ENCODE data around the gene FKBP6.

DNA sequence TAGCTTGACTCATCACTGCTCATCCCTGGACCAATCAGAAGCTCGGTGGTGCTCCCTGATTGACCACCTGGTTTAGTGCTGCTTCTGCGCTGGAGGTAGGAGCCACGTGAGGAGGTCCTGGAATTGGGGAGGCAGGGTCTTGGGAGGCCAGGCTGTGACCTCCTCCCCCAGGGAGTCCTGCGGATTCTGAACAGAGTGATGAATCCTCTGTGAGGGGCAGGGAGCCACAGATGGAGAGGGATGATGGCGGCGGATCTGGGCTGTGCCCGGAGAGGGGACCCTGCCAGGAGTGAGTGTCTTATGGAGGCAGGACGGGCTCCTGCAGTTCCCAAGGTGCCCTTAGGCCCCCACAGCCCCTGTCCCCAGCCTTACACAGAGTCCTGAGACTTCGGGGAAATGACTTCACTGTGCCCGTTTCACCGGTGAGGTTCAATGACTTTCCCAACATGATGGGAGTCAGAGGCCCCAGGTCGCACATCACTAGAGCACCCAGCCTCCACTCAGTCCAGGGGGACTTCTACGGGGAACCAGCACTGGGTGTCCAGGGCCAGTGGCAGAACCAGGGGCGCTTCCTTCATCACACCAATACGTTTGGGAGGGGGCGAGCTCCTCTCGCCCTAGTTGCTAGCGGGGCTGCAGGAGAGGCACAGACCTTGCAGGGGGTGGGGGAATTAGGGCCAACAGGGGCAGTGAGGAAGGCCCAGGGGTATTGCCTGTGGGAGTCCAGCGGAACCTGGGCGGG lies 48.9 kb downstream of the FKBP6 start:
- TF ChIP-seq, protein P1, sequence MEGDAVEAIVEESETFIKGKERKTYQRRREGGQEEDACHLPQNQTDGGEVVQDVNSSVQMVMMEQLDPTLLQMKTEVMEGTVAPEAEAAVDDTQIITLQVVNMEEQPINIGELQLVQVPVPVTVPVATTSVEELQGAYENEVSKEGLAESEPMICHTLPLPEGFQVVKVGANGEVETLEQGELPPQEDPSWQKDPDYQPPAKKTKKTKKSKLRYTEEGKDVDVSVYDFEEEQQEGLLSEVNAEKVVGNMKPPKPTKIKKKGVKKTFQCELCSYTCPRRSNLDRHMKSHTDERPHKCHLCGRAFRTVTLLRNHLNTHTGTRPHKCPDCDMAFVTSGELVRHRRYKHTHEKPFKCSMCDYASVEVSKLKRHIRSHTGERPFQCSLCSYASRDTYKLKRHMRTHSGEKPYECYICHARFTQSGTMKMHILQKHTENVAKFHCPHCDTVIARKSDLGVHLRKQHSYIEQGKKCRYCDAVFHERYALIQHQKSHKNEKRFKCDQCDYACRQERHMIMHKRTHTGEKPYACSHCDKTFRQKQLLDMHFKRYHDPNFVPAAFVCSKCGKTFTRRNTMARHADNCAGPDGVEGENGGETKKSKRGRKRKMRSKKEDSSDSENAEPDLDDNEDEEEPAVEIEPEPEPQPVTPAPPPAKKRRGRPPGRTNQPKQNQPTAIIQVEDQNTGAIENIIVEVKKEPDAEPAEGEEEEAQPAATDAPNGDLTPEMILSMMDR (IDR thresholded peaks at IDR 0.05; ENCODE audit: low read length) = no peak
- no peak for TF ChIP-seq EZH2phosphoT487 (IDR thresholded peaks at IDR 0.05; ENCODE audit: low read length)
- no peak for TF ChIP-seq EZH2 (optimal IDR thresholded peaks at IDR 0.05; ENCODE audit: low read depth, low read length)
